ENCODE measurements around the gene ANKRD37.
"Not testable (repeated sequence)": the region's sequence is repeated elsewhere in the genome, so short reads cannot be mapped to it uniquely, and the experiment has no call there.

DNA sequence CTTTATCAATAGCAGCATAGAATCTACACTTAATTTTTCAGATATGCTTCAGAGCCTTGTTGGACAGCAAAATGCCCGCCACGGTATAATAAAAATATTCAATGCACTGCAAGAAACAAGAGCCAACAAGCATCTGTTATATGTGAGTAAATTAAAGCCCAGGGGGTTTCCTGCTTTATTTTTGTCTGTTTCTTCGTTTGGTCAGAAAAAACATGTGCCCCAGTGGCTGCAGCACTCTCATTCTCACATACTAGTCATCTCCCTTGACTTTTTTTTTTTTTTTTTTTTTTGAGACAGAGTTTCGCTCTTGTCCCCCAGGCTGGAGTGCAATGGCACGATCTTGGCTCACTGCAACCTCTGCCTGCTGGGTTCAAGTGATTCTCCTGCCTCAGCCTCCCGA, 34.1 kb upstream of the ANKRD37 start:
- TF ChIP-seq, protein P1, sequence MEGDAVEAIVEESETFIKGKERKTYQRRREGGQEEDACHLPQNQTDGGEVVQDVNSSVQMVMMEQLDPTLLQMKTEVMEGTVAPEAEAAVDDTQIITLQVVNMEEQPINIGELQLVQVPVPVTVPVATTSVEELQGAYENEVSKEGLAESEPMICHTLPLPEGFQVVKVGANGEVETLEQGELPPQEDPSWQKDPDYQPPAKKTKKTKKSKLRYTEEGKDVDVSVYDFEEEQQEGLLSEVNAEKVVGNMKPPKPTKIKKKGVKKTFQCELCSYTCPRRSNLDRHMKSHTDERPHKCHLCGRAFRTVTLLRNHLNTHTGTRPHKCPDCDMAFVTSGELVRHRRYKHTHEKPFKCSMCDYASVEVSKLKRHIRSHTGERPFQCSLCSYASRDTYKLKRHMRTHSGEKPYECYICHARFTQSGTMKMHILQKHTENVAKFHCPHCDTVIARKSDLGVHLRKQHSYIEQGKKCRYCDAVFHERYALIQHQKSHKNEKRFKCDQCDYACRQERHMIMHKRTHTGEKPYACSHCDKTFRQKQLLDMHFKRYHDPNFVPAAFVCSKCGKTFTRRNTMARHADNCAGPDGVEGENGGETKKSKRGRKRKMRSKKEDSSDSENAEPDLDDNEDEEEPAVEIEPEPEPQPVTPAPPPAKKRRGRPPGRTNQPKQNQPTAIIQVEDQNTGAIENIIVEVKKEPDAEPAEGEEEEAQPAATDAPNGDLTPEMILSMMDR (IDR thresholded peaks at IDR 0.05; ENCODE audit: insufficient read depth, low read length, poor library complexity, severe bottlenecking) = not testable (repeated sequence)
- not testable (repeated sequence) for TF ChIP-seq EZH2phosphoT487 (conservative IDR thresholded peaks at IDR 0.05; ENCODE audit: low read length)
